Measurements from ENCODE around the gene LDHAL6B. TPM values are rescaled to one million over a fixed set of nuclear protein-coding genes. Genes with fewer than 3 reads are reported as not detected.

The LDHAL6B gene
- polyA plus RNA-seq, 4 donors, result 0.14 to 0.32 TPM; not detected in 2

DNA sequence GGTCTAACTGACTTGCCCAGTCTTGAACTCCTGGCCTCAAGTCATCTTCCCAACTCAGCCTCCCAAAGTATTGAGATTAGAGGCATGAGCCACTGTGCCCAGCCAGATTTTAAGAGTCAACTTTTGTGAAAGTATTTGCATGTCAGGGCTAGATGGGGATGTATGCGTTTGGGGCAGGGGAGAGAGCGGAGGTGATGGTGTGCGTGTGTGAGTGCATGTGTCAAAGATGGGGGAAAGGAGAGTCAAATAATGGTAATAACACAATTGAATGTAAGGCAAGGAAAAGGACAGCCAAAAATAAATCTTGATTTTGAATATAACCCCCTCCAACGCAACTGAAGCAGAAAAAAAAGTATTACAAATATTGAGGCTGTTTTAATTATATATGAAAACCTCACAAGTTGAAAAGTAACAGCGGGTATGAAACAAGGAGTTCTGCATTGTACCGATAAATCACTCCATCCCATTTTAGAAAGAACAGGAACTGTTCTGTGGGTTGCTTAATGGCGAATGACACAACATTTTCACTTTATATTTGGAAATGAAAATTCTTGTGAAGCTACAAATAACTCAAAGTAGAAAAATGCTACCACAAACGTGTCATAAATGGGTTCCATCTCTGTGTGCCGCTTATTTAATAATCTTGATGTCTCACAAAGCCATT is 29.9 kb upstream of the LDHAL6B start:
- DNase-seq (ENCODE audit: low read depth in 4 of 4, low spot score in 3 of 4), result no peak

DNA sequence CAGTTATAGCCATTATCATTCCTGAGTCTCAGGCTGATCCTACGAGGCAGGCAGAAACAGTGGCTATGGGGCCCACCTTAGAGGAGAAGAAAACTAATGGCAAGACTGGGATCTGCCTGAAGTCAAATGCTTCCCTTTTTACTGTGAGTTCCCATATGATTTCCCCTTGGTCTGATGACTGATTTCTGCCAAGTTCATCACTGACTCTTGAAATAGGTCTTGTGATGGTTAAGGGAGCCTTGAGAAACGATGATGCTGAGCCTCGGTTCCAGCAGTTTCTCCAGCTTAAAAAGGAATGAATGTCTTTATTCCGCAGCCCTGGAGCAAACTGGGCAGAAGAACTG is 29.4 kb upstream of the LDHAL6B start:
- no peak for DNase-seq (ENCODE audit: low read depth in 4 of 4, low spot score in 3 of 4)

DNA sequence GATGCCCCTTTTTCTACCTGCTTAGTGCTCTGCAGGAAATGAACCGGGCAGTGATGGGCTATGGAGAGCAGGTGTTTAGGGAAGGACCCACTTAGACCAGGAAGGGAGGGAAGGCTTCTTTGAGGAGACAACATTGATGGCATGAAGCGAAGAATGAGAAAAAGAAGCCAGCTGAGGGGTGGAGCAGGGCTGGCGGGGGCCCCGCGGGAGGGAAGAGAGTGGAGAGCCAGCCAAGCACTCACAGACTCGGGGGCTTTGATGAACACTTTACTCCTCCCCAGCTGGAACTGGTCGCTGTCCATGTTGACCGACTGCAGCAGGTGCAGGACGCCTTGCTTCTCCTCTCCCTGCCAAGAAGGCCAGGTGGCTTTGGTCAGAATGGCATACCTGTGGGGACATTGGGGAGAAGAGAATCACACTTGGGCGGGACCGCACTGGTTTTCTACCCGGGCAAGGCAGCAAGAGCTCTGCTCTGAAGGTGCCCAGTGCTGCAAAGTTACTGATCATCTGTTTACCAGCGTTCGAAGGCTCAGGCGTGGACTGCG is 28.4 kb upstream of the LDHAL6B start:
- DNase-seq (ENCODE audit: low read depth in 4 of 4, low spot score in 3 of 4), result no peak

DNA sequence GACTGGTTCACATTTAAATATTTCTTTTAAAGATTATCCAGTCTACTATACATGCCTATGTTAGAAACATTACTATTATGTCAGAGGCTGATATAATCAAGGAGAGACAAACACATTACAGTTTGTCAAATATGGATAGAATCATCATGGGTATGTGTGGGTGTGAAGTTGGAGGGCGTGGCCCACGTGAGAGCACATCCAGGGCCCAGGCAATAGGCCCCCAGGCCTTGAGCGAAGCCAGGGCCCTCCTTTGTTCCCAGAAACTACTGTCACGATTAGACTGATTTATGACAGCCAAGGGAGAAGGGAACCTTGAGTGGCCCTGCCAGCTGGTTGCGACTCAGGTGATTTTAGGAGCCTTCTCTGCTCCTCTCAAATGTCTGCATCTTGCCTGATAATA is 26.9 kb upstream of the LDHAL6B start:
- no peak for DNase-seq (ENCODE audit: low read depth in 4 of 4, low spot score in 3 of 4)

DNA sequence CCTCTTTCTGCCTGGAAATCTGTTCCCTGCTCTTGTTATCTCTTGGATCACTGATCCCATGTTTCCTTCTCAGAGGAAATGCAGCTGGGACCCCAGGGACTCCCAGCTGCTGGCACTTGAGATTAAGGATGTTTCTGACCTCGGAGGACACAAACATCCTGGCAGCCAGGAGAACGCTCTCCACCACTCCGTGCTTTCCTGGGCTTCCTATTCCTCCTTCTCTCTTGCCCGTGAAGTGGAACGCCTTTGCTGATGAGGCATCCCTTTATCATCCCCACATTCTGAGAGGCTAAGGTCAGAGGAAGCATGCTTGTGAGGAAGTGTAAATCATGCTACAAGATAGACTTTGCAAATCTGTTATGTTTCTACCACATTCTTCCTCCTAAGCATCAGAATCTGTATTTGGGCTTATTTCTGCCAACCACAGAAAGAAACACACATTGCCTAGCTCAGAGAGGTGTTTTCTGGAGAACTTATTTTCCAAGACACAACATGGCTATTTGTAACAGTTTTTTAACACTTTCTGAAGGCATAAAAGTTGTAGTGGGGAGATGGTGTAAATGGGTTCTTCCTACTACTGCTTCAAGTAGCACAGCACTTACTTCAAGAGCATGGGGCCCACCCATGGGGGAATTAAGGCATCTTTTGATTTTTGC is 25.6 kb upstream of the LDHAL6B start:
- no peak for DNase-seq (ENCODE audit: low read depth in 4 of 4, low spot score in 3 of 4)

DNA sequence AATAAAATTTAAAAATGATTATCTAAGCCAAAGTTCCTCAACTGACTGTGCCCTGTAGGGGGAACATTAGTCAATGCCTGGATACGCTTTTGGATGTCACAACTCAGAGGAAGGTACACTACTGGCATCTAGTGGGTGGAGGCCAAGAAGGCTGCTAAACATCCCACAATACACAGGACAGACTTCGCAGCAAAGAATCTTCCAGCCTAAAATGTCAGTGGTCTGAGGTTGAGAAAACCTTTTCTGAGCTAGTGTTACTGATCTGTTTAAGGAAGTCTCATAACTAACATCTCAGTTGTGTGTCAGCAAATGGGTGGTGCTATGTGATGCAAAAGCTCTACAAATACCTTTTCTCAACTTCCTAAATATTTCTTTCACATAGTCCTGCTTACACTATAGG is 20.9 kb upstream of the LDHAL6B start:
- DNase-seq (ENCODE audit: low read depth in 4 of 4, low spot score in 3 of 4), result no peak

DNA sequence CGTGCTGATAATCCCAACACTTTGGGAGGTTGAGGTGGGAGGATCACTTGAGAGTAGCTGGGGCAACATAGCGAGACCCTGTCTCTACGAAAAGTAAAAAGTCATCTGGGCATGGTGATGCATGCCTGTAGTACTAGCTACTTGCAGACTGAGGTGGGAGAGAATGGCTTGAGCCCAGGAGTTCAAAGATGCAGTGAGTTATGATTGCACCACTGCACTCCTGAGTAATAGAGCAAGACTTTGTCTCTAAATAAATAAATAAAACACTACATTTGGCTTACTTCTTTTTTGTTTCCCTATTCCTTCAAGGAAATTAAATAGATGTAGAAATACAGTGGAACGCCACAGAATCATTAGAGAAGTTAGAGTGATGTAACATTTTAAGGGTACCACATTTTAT is 20.1 kb upstream of the LDHAL6B start:
- no peak for DNase-seq (ENCODE audit: low read depth in 4 of 4, low spot score in 3 of 4)

DNA sequence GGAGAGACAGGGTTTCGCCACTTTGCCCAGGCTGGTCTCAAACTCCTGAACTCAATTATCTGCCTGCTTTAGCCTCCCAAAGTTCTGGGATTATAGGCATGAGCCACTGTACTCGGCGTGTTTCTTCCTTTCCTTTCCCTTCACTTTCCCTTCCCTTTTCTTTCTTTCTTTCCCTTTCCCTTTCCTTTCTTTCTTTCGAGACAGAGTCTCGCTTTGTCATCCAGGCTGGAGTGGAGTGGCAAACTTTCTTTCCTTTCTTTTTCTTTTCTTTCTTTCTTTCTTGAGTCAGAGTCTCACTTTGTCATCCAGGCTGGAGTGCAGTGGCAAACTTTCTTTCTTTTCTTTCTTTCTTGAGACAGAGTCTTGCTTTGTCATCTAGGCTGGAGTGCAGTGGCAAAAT is 17.4 kb upstream of the LDHAL6B start:
- no peak for DNase-seq (ENCODE audit: low read depth in 4 of 4, low spot score in 3 of 4)

DNA sequence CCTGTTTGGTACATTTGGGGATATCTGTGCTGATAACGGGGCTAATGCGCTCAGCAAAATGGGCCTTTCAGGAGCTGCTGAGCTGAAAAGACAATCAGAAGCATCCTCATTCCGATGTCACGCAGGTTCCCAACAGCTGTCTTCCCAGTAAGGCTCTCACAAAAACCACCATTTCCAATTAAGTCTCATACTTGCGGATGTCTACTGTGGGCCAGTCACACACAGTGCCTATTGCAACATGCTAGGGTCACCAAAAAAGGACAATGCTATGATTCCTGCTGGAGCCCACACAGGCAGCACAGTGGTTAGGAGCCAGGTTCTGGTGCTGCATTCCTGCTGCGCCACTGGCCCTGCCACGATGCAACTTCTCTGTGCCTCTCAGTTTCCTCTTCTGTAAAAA is 16.4 kb upstream of the LDHAL6B start:
- DNase-seq (ENCODE audit: low read depth in 4 of 4, low spot score in 3 of 4), result no peak

DNA sequence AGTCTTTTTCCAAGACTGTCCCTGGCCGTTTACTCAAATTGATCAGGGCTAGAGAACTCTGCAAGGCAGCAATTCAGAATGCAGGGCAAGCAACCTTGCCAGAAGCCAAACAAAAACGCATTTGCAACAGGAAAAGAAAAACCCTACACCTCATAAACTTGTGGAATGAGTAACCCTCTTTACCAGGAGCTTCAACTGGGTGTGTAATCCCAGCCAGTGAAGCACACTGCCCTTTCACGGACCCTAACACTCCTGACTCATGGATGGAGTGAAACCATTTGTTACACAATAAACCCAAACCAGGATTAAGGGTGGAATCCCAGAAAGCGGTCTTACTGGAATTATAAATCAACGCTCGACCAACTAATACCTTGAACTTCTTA is 14.8 kb upstream of the LDHAL6B start:
- DNase-seq (ENCODE audit: low read depth in 4 of 4, low spot score in 3 of 4), result no peak

DNA sequence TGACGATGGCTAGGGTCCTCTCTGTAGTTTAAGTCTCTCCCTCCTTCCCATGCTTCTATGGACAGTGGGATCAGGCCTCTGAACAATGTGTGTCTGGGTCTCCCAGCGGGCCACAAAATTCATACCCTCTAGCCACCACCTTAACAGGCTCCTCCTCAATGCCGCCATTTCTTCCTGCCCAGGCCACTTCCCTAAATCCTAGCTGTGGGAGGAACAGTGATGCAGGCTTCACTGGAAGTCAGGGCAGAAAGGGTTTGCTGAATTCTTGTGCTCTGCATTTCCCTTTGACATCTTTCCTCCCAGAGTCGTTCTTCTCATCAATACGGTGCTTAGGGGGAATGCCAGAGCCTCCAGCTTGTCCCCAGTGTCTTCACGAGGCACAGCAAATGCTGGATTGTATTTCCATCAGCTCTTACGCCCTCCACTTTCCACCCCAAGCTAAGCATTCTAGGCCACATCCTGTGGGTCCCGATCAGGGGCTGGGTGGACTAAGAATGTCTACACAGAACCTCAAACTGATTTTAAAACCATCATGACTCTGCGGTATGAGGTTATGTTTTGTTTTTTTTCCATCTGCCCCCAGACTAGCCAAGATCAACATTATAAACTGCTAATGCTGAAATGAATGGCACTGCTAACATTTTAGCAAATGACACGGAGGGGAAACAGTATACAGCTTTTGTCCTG is 11.9 kb upstream of the LDHAL6B start:
- no peak for DNase-seq (ENCODE audit: low read depth in 4 of 4, low spot score in 3 of 4)

DNA sequence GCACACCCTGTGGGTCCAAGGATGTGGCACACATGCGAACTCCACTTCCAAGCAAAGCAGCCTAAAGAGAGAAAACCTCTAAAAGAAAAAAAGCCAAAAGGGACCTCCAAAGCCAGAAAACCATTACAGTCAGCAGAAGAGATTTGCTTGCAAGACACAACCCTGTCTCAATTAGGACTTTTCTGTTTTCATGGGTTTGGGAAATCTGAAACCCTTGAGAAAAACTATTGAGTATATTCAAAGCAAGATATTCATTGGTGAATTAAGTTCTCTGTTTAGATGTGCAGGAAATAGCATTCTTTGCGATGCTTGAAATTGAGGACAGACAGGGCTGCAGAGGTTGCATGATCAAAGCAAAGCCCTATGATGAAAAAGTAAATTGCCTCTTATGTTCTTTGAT is 10.2 kb upstream of the LDHAL6B start:
- DNase-seq (ENCODE audit: low read depth in 4 of 4, low spot score in 3 of 4), result no peak

DNA sequence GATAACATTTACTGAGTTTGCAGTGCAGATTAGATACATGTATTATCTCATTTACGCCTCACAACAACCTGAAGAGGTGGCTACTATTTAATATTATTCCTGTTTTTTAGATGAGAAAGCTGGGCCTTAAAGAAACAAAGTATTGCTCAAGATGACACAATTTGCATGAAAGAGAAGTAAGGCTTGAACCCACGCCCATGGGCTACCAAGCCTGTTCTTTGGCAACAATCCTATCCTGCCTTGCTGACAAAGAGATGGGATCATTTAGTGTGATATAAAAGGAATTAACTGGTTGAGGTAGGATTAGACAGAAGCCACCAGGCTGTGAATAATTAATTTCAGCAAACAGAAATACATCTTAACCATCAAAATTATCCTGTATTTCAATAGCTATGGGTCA is 9.2 kb upstream of the LDHAL6B start:
- no peak for DNase-seq (ENCODE audit: low read depth in 4 of 4, low spot score in 3 of 4)

DNA sequence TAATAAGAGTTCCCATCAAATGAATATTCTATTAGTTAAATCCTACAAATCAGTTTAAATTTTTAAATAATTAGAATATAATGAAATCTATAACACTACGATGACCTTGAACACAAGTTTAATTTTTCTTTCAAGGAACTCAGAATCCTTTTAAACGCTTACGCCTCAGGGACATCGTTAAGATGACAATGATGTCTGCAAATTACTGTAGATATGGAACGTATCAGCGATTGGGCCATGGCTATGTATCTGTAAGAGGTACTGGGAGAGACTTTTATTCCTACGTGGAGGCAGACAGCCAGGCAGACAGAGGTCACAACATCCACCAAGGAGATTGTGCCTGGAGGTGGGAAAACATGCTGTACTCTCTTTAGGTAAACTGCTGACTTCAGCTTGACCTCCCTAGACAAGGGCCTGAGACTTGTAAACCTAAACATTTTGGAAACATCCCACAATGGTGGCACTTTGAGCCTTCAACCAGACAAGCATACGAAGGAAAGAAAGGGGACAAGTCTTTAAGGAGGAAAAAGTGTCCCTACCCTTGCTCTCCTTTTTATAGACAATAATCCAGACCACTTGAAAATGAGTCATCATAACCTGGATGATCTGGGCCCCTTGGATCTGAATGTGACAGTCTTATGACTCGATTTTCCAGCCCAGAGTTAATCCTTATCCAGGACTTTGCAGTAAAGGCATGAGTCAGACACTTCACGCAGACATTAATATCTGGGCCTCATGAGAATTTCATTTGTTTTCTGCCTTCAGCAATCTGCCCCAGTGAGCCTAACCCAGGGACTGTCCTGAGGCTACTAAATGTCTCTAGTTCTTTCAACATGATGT is 6.8 kb upstream of the LDHAL6B start:
- DNase-seq (ENCODE audit: low read depth in 4 of 4, low spot score in 3 of 4), result no peak

DNA sequence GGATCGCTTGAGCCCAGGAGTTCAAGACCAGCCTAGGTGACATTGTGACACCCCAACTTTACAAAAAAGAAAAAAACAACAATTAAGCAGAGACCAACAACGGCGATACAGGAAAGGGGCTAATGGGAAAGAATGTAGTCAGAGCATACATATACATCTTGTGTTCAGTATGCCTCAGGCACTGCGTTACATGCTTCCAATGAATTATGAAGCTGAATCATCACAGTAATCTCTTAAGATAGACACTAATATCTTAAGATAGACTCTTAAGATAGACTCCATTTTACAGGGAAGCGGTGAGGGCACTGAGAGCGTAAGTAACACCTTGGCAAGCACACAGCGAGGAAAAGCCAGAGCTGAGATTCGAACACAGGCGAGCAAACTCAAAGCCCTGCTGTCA is 6.1 kb upstream of the LDHAL6B start:
- DNase-seq (ENCODE audit: low read depth in 4 of 4, low spot score in 3 of 4), result no peak

DNA sequence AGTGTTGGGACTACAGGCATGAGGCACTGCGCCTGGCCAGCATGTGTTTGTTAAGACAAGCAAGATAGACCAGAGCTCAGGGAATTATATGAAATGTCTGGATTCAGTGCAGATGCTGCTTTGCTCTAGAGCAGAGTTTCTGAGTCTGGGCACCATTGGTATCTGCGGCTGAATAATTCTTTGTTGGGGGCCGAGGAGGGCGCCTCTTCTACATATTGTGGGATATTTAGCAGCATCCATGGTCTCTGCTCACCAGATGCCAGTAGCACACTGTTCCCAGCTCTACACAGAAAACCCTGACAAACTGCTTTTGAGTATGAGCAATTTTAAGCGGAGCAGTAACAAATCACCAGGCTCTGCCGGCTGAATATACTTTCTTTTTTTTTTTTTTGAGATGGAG is 3.6 kb upstream of the LDHAL6B start:
- no peak for DNase-seq (ENCODE audit: low read depth in 4 of 4, low spot score in 3 of 4)

DNA sequence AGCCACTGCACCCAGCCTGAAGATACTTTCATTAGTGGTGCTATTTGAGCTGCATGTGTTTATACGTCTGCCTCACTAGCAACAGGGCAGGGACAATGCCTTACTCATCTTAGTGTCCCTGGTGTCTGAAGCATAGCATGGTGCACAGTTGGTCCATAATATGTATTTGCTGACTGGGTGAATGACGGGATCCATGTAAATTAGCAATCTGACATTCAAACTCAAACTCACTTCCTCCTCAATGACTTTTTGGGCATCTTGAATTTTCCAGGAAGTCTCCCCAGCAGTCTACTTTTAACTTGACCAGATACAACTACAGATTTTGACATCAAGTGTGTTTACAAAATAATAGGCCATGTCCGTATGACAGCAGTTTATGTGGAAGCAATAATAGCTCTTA is 3.0 kb upstream of the LDHAL6B start:
- no peak for DNase-seq (ENCODE audit: low read depth in 4 of 4, low spot score in 3 of 4)

DNA sequence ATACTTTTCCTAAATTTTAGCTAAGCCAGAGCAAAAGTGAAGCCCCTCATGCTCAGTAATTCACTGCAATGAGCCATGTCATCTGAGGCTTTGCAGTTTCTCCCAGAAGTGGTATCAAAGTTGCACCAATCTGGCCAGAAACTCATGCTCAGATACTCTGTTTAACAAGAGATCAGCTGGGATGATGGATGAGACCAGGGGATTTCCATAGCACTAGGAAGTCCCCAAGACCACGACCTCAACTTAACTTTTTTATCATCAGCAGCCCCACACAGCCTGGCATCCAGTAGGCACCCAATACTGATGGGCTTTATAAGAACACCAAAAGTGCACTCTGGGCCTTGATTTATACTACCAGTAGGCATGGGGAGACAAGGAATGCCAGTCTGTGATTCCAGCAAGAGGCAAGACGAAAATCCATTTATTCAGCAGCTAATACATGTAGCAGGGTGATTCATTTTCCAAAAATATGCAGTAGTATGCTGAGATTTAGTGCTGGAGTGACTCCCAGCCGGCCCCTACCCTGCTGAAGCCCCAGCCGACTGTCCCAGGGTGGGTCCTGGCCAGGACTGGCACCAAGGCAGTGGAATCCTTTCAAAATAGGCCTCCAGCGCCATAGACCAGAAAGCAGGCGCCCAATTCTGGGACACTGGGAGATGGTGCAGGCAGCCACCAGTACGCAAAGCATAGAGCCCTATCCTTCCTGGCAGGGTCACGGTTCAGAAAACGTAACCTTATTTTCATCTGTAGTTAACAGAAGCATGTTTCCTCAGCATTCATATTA is 612 bp upstream of the LDHAL6B start:
- no peak for DNase-seq (ENCODE audit: low read depth in 4 of 4, low spot score in 3 of 4)

DNA sequence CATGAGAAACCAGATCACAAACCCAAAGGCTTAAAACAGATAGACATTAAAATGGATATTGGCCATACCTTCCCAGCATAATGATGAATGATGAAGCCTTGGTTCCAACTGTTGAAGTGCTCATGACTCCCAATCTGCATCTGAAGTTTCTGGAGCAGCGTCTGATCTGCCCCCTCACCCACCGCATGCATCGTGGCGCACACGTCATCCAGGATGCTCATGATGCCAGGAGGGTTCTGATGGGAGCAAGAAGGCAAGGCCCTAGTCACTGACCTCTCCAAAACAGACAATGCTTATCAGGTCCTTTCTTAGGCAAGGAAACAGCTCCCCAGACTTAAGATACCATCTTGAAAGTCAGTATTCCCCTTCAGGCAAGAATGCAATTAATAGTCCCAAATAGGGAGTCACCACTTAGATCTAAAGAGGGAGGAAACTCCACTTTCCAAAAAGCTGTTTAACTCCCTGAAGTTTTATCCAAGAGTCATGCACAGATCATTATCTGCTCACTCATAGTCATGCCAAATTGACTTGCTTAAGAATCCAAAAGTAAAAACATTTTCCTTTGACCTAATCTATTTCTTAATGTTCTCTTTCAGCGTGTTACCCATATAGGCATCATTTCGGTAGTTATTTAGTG is 2.1 kb downstream of the LDHAL6B start:
- DNase-seq (ENCODE audit: low read depth in 4 of 4, low spot score in 3 of 4), result no peak

DNA sequence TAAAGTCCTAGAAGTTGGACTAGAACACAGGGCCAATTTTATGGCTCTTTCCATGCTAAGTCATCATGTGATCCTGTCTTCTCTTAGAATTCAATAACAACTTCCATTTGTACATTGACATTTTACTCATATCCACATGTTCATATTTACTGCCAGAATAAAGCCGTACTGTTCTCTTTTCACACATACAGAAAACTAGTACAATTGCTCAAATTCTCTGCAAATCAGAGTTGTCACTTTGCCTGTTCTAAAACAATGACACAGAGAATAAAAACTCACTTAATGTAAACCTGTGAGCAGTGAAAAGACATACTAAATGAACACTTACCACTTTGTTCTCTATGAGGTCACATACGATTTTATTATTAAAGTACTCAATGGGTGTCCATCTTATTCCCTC is 3.5 kb downstream of the LDHAL6B start:
- no peak for DNase-seq (ENCODE audit: low read depth in 4 of 4, low spot score in 3 of 4)
